ENCODE measurements around the gene SEC23A. TPM values are rescaled to one million over a fixed set of nuclear protein-coding genes. Genes with fewer than 3 reads are reported as not detected.
"Not testable (repeated sequence)": the region's sequence is repeated elsewhere in the genome, so short reads cannot be mapped to it uniquely, and the experiment has no call there.

Gene SEC23A
- total and polyA plus RNA-seq, 12 donors = 10.9 to 201 (median 92.5) TPM

DNA sequence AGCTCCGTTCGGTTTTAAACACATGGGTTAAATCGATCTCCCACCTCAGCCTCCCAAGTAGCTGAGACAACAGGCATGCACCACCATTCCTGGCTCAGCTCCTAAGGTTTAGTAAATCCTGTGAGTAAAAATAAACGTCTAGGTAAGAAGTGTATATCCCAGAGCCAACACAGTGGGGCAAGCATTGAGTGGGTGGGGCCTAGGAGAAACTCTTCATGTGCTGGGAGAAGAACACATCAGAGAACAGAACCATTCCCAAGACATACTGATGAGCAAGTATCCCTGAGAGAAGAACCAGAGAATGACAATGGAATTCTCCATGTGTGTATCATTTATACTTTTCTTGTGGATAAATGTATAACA is 86.3 kb downstream of the SEC23A start:
- Histone ChIP-seq H3K27ac (no peak overlapping the region), H3K9me3 (replicated peaks in 1 of 3) (no peaks in the 10 kb centered on the region), H3K4me3 (no peak overlapping the region), H3K36me3 (replicated peaks in 1 of 2) (no peaks in the 10 kb centered on the region), H3K27me3 (no peaks in the 10 kb centered on the region), H3K4me1 (replicated peaks in 1 of 2) (no peaks in the 10 kb centered on the region)
- intact Hi-C loops (cut with DNase I) = loop anchor here (5.0 to 10.0 kb wide), 2 partner anchors 292 to 294 kb away; no protein-coding TSS in a partner anchor
- TF ChIP-seq, protein P1, sequence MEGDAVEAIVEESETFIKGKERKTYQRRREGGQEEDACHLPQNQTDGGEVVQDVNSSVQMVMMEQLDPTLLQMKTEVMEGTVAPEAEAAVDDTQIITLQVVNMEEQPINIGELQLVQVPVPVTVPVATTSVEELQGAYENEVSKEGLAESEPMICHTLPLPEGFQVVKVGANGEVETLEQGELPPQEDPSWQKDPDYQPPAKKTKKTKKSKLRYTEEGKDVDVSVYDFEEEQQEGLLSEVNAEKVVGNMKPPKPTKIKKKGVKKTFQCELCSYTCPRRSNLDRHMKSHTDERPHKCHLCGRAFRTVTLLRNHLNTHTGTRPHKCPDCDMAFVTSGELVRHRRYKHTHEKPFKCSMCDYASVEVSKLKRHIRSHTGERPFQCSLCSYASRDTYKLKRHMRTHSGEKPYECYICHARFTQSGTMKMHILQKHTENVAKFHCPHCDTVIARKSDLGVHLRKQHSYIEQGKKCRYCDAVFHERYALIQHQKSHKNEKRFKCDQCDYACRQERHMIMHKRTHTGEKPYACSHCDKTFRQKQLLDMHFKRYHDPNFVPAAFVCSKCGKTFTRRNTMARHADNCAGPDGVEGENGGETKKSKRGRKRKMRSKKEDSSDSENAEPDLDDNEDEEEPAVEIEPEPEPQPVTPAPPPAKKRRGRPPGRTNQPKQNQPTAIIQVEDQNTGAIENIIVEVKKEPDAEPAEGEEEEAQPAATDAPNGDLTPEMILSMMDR (IDR thresholded peaks at IDR 0.05) = no peak
- no peak for TF ChIP-seq POLR2A (IDR thresholded peaks at IDR 0.05)
- no peak for DNase-seq
- 73 to 83% (median 75%) methylated on average over 4 of the region's 4 CpGs for WGBS, 4 donors

DNA sequence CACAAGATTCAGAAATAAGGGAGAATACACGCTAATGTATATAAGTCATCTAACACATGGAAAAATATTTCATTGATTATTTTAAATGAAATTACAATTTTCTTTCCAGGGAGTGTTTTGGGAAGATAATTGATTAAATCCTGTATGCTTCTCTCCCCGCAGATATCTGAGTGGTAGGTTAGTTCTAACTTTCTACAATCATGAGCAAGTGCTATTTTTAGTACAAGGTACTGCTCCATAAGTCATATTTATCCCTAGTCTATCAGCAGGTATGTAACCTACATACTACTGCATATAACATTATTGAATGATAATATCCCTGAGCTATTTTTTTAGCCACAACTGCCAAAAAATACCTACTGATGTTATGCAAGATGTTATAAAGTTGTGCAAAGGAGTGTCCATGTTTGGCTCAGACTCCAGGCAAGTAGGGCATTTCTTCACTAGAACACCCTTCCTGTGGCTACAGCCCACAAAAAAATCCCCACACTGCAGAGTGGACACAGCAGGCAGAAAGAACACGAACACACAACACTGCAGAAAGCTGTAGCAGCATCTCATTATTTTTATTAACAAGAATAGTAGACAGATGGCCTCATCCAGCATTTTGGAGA is 87.0 kb downstream of the SEC23A start:
- intact Hi-C loops (cut with DNase I) = loop anchor here (5.0 to 10.0 kb wide), 2 partner anchors 291 to 294 kb away; no protein-coding TSS in a partner anchor
- Histone ChIP-seq H3K9me3 (replicated peaks in 1 of 3) (no peaks in the 10 kb centered on the region), H3K36me3 (replicated peaks in 1 of 2) (no peaks in the 10 kb centered on the region), H3K27me3 (no peaks in the 10 kb centered on the region), H3K27ac (no peak overlapping the region), H3K4me1 (replicated peaks in 1 of 2) (no peaks in the 10 kb centered on the region), H3K4me3 (no peak overlapping the region)
- TF ChIP-seq POLR2A (IDR thresholded peaks at IDR 0.05) = no peak
- TF ChIP-seq, protein P1 (IDR thresholded peaks at IDR 0.05) = no peak
- DNase-seq = no peak
- WGBS, 4 donors = 86 to 93% (median 90%) methylated on average over 3 of the region's 3 CpGs

DNA sequence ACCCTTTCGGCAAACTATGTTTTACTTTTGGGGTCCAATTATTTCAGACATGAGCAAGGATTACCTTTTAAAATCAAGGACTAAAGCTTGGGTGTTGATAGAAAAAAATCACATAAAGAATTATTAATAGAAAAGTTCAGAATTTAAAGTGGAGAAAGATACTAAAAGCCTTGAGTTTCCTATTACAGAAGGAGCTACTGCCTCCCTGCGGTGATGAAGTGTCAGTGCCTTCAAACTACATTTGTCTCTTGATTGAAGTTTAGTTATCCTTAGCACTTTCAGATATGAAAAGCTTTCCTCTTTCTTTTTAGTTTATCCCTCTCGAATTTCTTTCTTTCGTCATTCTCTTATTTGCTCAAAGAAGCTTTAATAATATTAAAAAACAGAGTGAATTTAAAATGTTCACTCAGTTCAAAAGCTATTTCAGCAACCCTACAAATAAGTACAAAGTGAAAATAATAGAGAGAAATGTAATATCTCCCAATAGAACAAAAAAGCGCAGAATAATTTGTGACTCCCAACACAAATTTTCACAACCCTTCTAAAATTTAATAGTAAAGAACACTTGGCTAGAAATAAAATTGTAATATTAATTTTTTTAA is 87.6 kb downstream of the SEC23A start:
- TF ChIP-seq POLR2A (IDR thresholded peaks at IDR 0.05) = no peak
- TF ChIP-seq, protein P1 (IDR thresholded peaks at IDR 0.05) = peak; percentile 55 to 84 (median 64)
- Histone ChIP-seq H3K27ac (no peak overlapping the region), H3K4me3 (no peak overlapping the region), H3K36me3 (replicated peaks in 1 of 2) (no peaks in the 10 kb centered on the region), H3K4me1 (replicated peaks in 1 of 2) (no peaks in the 10 kb centered on the region), H3K27me3 (no peaks in the 10 kb centered on the region), H3K9me3 (replicated peaks in 1 of 3) (no peaks in the 10 kb centered on the region)
- DNase-seq = peak in 3 of 7 donors; percentile 30 to 36 (median 33)
- WGBS, 4 donors = 20 to 35% (median 24%) methylated on average over 5 of the region's 5 CpGs
- intact Hi-C loops (cut with DNase I) = loop anchor here (5.0 to 10.0 kb wide), 2 partner anchors 291 to 293 kb away; no protein-coding TSS in a partner anchor

DNA sequence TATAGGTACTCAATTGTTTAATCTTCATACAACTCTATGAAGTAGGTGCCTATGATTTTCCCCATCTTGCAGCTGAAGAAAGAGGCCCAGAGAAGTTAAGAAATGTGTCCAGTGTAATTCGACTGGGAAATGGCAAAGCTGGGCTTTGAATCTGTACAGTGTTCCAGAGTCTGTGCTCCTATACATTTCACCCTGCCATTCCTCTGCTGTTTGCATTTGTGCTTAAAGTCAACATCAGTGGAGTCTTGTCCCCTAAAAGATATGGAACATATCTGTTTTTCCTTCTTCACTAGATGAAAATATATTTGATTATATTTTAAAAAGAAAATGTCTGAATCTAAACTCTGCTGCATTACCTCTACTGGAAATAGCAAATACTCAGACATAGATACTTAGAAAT is 88.6 kb downstream of the SEC23A start:
- TF ChIP-seq, protein P1 (IDR thresholded peaks at IDR 0.05) = no peak
- TF ChIP-seq POLR2A (IDR thresholded peaks at IDR 0.05) = no peak
- no peak overlapping the region for H3K27ac ChIP-seq
- DNase-seq = no peak
- H3K27me3 ChIP-seq = no peaks in the 10 kb centered on the region
- H3K4me1 ChIP-seq (replicated peaks in 1 of 2) = no peaks in the 10 kb centered on the region
- no peak overlapping the region for H3K4me3 ChIP-seq
- 69 to 91% (median 75%) methylated on average over 1 of the region's 1 CpG for WGBS, 4 donors
- H3K36me3 ChIP-seq (replicated peaks in 1 of 2) = no peaks in the 10 kb centered on the region
- intact Hi-C loops (cut with DNase I) = loop anchor here (5.0 to 10.0 kb wide), 2 partner anchors 142 to 290 kb away; no protein-coding TSS in a partner anchor
- H3K9me3 ChIP-seq (replicated peaks in 1 of 3) = no peaks in the 10 kb centered on the region

DNA sequence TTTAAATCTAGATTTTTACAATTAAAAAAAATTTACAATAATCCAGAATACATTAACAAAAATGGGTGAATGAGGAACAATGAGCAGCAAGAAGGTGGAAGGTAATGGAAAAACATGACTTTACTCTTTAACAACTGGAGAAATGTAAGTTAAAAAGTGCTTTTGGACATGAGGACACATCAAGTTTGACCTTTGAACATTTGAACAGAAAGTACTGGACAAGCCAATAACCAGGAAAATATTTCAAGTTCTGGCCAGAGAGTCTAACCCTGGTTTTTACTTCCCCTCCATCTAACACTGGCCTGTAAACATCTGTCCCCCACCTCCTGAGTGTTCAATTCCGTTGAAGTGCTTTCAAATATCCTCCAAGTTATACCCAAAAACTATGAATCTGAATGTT is 94.1 kb downstream of the SEC23A start:
- H3K4me1 ChIP-seq (replicated peaks in 1 of 2); H3K4me3 ChIP-seq; DNase-seq; H3K27me3 ChIP-seq; H3K27ac ChIP-seq; intact Hi-C loops (cut with DNase I); H3K36me3 ChIP-seq (replicated peaks in 1 of 2); H3K9me3 ChIP-seq (replicated peaks in 1 of 3): not testable (repeated sequence)
- 73 to 79% (median 76%) methylated on average over 1 of the region's 1 CpG for WGBS, 4 donors

Measured in adrenal gland (tissue), 12 donors.